HG02610 (cell line): Measurements from ENCODE around the gene ANKRD12.
A peak's percentile ranks its signal among the peaks of the same experiment; 100 is the strongest.

Experiments used
- ATAC-seq: cut with Tn5 transposase; IDR thresholded peaks from one replicate; pipeline ENCODE4 v1.9.1; 2021; ENCODE audit warnings: mild to moderate bottlenecking, moderate library complexity; ENCODE audit not compliant: unreplicated experiment

ANKRD12 gene

DNA sequence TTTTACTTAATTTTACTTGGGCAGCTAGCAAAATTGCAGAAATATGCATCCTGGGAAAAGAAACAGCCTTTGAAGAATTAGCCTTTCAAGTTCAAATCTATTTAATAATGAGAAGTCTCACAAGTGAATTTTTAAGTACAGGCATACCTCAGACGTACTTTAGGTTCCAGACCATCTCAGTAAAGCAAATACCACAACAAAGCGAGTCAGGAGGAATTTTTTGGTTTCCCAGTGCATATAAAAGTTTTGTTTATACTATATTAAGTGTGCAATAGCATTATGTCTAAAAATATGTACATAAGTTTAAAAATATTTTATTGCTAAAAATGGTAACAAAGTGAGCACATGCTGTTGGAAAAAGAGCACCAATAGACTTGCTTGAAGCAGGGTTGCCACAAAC lies 147.2 kb downstream of the ANKRD12 start:
- no peak for ATAC-seq

DNA sequence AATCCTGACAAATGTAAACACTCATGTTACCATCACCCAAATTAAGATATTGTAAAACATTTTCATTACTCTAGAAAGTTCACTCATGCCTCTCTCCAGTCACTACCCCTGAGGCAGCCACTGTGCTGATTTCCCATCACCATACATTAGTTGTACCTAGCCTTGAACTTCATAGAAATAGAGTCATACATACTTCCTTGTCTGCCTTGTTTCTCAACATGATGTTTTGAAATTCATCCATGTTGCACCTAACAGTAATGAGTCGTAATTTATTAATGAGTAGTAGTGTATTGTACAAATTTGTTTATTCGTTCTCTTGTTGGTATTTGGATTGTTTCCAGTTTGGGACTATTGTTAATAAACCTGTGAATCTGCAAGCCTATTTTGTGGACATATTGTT lies 149.0 kb downstream of the ANKRD12 start:
- ATAC-seq = no peak

DNA sequence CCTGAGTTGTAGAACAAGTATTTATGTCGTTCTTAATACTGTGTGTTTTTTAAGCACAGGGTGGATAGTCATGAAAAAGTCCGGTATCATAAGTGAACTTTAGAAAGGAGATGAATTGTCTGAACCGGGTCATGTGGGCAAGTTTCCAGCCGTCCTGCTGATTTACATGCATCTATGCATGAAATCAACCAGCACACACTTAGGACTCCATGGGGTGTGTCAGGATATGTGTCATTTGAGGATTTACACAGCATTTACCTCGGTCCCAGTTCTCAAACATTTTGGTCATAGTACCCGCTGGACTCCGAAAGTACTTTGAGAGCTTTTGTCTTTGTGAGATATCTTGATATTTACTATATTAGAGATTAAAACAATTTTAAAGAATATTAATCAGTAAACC lies 150.5 kb downstream of the ANKRD12 start:
- no peak for ATAC-seq

DNA sequence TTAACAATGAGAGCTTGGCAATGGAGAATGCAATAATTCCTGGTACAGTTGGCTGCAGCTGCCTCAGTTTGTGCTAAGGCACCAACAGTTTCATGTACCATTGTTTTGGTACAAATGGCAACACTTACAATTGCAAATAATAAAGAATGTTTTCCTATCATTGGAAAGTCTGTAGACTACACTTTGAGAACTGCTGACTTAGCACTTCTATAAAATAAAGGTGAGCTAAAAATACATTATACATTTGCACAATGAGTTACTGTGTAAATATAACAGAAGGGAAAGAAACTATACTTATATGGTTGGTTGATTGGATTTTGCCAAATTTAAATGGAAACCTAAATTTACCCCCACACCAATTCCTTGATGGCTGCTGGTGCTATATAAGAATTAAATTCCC lies 153.1 kb downstream of the ANKRD12 start:
- ATAC-seq = no peak

DNA sequence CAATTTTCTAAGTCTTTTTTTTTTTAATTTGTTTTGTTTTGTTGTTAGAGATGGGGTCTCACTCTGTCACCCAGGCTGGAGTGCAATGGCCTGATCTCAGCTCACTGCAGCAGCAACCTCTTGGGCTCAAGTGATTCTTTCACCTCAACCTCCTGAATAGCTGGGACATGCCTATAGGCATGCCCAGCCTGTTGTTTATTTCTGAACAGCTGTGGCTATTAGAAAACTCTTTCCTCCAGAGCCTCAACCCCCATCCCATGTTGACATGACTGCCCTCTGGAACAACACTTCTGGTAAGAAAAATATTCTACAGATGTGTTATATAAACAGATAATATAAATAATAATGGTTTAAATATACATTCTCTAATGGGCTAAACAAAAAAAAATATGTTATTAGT lies 153.6 kb downstream of the ANKRD12 start:
- ATAC-seq = no peak

DNA sequence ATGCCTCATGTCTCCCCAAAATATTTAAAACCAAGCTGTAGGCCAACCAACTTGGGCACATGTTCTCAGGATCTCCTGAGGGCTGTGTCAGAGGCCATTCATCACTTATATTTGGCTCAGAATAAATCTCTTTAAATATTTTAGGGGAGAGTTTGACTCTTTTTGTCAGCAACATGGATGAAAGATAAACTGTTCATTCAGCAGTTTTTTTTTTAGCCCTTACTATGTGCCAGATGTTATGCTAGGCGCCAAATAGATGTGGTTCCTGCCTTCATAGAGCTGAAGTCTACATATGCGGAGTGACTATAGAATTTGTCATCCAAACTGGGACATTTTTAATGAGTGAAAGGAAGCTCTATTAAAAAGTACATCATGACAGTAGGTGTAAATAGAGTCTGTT lies 155.5 kb downstream of the ANKRD12 start:
- ATAC-seq = no peak

DNA sequence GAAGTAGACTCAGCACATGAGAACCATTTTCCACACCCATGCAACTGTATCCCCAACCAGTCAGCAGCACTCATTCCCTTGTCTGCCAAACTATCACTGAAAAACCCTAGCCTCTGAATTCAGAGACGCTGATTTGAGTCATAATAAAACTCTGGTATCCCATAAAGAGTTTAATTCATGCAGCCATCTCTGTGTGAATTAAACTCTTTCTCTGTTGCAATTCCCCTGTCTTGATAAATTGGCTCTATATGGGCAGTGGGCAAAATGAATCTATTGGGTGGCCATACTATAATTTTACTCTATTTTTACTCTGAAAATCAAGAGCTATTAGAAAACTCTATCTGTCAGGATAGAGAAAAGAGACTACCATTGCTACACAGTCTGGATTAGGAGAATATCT lies 157.4 kb downstream of the ANKRD12 start:
- no peak for ATAC-seq

DNA sequence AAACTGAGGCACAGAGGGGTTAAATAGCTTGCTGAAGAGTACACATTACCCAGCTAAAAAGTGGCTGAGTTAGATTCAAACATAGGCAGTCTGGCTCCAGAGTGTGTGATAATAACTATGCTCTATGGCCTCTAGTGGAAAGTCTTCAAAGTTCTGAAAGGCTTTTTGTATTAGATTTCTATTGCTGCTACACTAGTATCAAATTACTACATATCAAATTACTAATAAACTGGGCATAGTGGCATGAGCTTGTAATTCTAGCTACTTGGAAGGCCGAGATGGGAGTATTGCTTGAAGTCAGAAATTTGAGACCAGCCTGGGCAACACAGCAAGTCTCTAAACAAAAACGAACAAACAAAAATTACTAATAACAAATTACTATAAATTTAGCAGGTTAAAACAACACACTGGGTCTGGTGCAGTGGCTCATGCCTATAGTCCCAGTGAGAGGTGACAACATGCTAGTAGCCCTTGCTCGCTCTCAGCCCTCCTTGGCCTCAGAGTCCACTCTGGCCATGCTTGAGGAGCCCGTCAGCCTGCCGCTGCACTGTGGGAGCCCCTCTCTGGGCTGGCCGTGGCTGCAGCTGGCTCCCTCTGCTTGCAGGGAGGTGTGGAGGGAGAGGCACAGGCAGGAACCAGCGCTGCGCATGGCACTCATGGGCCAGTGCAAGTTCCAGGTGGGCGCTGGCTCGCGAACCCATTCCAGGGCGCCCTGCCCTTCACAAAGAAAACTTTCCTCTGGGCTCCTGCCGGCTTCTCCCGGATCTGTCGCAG lies 159.8 kb downstream of the ANKRD12 start:
- no peak for ATAC-seq

DNA sequence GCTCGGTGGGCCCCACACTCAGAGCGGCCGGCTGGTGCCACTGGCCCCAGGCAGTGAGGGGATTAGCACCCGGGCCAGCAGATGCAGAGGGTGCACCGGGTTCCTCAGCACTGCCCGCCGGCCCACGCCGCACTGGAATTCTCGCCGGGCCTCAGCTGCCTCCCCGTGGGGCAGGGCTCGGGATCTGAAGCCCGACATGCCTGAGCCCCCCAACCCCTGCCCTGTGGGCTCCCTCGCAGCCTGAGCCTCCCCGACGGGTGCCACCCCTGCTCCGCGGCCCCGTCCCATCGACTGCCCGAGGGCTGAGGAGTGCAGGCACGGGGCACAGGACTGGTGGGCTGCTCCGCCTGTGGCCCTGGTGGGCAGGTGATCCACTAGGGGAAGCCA lies 160.4 kb downstream of the ANKRD12 start:
- ATAC-seq = no peak

DNA sequence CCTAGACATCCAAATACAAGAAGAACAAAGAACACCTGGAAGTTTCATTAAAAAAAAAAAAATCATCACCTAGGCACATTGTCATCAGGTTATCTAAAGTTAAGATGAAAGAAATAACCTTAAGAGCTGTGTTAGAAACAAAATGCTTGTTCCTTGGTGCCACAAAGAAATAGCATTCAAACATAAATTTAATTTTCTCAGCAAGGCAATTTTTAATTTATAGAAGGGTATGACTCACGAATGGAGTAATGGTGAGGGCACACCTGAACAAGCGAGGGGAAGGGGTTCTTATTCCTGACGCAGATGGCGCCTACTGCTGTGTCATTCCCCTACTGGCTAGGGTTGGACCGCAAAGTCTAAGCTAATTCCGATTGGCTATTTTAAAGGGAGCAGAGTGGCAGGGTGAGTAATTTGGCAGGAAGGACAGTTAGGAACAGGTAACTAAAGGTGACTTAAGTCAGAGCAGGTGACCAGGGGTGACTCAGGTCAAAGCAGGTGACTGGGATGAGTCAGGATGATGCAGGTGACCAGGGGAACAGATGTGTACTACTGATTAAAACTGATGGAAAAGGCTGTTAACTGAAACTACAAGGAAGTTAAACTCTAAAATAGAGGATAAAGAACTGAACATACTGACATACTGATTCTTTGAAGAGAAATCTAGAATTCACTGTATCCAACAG lies 167.9 kb downstream of the ANKRD12 start:
- ATAC-seq = no peak

DNA sequence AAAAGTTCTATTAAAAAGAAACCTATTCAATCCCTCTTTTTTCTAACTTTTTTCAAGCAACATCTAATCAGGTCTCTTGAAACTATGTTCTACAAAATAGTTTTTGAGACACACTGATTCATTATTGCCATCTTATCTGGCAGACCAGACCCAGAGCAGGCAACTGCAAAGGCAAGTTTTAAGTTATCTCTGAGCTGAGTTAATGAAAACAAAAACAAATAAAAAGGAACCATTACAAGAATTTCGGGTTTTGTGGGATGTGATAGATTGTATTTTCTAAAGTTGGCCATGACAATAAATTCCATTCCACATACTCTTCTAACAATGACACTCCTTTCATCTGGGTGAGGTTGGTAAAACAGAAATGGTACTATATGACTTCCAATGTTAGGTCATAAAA lies 182.8 kb downstream of the ANKRD12 start:
- no peak for ATAC-seq

DNA sequence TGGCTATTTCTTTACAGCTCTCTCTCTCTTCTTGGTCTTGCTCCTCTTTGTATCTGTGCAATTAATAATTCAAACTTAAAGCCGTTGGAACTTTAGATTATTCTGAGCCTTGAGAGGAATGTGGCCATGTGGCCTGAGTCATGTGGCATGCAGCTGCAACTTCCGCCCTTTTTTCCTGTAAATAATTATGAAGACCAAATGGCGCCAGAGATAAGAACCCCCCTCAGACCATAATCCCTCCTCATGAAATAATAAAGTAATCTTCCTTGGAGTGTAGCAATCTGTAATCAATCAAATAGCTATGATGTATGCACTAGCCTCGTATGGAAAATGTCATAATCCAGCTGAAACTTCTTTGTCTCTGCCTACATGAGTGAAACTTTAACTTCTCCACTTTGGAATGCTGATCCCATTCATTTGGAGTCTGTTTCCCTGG lies 184.5 kb downstream of the ANKRD12 start:
- no peak for ATAC-seq

DNA sequence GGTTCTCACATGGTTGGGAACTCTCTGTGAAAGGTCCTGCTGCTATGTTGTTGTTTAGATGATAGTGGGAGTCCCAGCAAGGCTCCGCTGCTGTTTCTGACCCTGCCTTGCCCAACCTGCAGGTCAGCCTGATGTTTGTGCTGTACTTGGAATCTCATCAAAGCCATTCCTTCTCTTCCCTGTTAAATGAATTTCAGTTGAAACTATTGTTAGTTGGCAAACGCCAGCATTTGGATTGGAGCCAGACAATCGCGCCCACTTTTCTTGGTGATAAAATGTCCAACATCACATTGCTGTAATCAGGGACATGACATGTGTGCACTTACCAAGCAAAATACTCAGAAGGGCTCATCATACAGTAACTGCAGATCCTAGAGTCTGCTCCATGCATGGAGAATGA lies 185.2 kb downstream of the ANKRD12 start:
- no peak for ATAC-seq

DNA sequence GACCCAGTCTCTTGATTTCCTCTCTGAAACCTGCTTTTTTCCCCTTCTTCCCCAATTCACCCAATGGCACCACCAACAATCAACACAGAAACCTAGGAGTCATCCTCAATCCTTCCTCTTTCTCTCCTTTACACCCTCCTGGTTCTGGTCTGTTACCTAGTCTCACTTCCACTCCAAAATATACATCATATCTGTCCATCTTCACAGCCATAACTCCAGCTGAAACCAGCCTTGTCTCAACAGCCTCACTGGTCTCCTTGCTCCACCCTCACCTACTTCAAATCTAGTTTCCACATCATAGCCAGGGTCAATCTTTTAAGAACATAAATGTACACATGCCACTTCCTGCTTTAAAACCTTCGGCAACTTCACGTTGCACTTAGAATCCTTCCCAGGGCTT lies 186.2 kb downstream of the ANKRD12 start:
- ATAC-seq = no peak

DNA sequence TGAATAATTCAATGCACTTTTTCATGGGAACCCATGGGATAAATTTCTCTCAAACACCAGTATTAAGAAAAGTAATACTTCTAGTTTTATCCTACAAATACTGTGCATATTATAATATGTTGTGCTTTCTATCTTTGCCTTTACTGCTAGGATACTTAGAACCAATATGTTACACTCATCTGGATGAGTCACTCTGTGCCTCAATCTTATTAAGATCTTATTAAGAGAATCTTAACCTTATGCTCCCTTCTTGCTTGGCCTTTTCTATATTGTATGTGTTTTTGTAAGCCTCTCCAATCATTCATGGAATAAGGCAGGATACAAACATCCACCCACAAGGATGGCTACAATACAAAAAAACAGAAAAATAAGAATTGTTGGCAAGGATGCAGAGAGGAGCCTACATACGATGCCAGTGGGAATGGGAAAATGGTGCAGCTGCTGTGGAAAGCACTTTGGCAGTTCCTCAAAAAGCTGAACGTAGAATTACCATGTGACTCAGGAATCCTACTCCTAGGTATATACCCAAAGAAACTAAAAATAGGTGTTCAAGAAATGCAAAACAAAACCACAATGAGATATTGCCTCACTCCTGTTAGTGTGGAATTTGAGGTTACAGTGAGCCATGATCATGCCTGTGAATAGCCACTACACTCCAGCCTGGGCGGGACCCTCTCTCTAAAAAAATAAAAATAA lies 187.3 kb downstream of the ANKRD12 start:
- no peak for ATAC-seq

DNA sequence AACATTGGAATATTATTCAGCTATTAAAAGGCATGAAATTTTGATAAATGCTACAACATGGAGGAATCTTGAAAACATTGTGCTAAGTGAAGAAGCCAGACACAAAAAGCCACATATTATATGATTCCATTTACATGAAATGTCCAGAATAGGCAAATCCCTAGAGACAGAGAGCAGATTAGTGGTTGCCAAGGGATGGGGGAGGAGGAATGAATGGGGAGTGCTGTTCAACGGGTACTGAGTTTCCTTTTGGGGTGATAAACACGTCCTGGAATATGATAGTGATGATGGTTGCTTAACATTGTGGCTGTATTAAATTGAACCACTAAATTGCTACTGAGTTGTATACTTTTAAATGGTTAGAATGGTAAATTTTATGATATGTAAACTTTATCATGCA lies 189.1 kb downstream of the ANKRD12 start:
- no peak for ATAC-seq

DNA sequence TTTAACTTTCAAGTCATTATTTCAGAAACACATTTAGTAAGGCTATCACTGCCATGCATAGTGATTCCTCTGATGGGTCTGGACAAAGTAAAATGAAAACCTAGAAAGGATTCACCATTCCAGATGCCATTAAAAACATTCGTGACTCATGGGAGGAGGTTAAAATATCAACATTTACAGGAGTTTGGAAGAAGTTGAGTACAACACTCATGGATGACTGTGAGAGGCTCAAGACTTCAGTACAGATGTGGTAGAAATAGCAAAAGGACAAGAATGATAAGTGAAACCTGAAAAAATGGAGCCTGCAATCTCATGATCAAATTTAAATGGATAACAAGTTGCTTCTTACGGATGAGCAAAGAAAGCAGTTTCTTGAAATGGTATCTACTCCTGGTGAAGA lies 192.2 kb downstream of the ANKRD12 start:
- ATAC-seq = no peak

DNA sequence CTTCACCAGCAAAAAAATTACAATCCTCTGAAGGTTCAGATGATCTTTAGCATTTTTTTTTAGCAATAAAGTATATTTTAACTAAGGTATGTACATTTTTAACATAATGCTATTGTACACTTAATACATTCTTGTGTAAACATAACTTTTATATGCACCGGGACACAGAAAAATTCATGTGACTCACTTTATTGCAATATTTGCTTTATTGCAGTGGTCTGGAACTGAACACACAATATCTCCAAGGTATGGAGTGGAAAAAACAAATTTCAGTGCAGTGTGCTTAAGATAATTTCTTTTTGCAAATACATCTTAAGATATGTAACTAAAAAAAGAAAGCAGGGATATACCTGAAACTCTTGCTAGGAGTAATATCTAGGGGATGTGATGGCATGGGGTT lies 192.9 kb downstream of the ANKRD12 start:
- ATAC-seq = no peak

DNA sequence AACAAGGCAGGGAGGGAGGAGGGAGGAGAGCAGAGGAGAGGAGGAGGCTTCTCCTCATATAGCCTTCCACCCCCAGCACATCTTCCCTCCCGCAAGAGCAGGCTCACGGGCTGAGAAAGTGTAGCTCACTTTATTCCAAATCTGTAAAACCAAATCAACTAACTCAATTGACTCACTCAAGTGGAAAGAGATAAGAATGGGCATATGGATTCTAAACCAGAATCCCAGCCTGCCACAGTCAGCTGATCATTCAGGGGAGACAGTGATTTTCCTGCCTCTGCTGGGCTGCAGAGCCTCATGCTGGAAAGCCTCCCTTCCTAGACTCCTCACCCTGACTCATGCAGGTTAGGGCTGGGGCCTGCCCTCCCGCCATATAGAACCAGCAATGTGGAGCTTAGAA lies 193.8 kb downstream of the ANKRD12 start:
- ATAC-seq = no peak

DNA sequence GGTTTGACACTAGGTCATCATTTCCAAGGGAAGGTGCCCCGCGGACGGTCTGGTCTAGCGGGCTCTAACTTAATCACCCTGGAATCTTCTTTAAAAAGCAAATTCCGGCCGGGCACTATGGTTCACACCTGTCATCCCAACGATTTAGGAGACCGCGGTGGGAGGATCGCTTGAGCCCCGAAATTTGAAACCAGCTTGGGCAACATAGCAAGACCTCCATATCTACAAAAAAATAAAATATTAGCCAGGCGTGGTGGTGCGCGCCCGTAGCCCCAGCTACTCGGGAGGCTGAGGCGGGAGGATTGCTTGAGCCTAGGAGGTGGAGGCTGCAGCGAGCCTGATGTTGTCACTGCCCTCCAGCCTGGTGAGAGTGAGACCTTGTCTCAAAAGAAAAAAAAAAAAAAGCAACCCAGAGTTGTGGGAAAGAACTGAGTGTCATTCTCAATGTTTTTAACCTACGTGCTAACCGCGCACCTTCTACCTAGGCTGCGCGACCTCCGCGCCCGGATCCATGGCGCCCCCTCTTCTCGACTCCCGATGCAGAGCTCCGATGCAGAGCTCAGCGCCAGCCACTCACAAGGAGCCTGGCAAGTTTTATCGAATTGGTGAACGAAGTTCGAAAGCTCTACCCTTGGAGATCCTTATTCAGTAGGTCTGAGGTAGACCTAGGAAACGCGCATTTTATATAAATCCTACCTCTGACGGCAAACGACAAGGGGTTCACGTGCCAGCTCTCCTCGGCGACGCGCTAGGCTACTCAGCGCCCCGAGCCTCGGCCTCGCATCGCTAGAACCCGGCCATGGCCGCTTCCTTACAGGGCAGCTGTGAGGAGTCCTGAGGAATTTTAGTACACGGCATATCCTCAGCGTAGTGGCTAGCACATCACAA lies 197.1 kb downstream of the ANKRD12 start:
- ATAC-seq = peak; percentile 39

DNA sequence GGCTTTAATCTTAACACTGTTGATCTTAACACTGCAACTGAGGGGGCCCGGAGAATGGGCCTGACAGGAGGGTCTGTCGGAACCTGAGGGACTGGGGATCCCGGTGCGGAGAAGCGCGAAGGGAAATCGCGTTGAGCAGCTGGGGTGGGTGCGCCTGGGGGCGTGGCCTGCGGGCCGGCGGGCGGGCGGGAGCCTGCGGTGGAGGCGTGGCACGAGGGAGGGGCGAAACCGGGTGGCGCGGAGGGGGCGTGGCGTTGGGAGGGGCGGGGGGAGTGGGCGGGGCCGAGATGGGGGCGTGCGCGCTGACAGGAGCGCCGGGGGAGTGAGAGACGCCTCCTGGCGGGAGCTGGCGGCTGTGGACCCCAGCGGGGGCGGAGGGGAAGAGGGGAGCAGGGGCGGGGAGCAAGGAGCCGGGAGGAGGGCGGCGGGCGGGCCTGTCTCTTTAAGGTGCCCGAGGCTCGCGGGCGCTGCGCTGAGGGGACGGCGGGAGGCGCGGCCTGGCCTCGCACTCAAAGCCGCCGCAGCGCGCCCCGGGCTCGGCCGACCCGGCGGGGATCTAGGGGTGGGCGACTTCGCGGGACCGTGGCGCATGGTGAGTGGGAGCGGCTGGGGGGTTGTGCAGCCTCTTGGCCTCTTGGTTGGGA lies 197.9 kb downstream of the ANKRD12 start, which contains the start of gene TWSG1:
TWSG1 (plus strand) TSS at position 445 of the 644 bp plus-strand sequence. CDS start 2,457 bp downstream, outside the sequence.
- peak; percentile 78 for ATAC-seq
